Umbilical cord (tissue), 1 donor: ENCODE measurements around the gene SPAM1. TPM values are rescaled to one million over a fixed set of nuclear protein-coding genes. Genes with fewer than 3 reads are reported as not detected.

Experiments
- total RNA-seq: library from RNA; depleted of rRNA; stranded (reverse); fragments of >200 nt; gene quantifications from one replicate; pipeline ENCODE4 v1.2.3, GENCODE V29; 2014; ENCODE audit warnings: low replicate concordance; ENCODE audit not compliant: insufficient read depth

The SPAM1 gene
- total RNA-seq, 1 donor from 2014 or later, result 1.2 TPM

Other genes with a start within 250 kb of the SPAM1 start
- 21.4 TPM for gene WASL, start 176.2 kb upstream of the SPAM1 start, total RNA-seq
- 2.6 TPM for gene HYAL4, start 80.1 kb upstream of the SPAM1 start, total RNA-seq
- gene TMEM229A, start 107.8 kb downstream of the SPAM1 start, total RNA-seq, result 0.48 TPM